ENCODE results near the gene MSRB3.

MSRB3 gene

GRCh38 chr12:65500091-65500900 is 221.8 kb downstream of the MSRB3 start:
- no peaks in the 10 kb centered on the region for H3K9me3 ChIP-seq (ENCODE audit: control insufficient read depth in 2 of 2, low read length in 2 of 2)
- H3K9ac ChIP-seq (ENCODE audit: low read depth in 1 of 2, low read length in 2 of 2) = no peak overlapping the region
- no peaks in the 10 kb centered on the region for H3K36me3 ChIP-seq (ENCODE audit: control insufficient read depth in 2 of 2, insufficient read depth in 2 of 2, low read length in 2 of 2)
- H3K27me3 ChIP-seq (ENCODE audit: control insufficient read depth in 2 of 2, insufficient read depth in 2 of 2, low read length in 2 of 2) = no peaks in the 10 kb centered on the region
- no peaks in the 10 kb centered on the region for H3K4me1 ChIP-seq (ENCODE audit: control insufficient read depth in 2 of 2, insufficient read depth in 2 of 2, low read length in 2 of 2)
- no peak overlapping the region for H3K4me3 ChIP-seq (ENCODE audit: low read length in 2 of 2)
- H3K27ac ChIP-seq (ENCODE audit: low read depth in 2 of 2, low read length in 2 of 2) = no peak overlapping the region

- H3K27ac ChIP-seq (ENCODE audit: low read depth in 2 of 2, low read length in 2 of 2) = no peak overlapping the region
- no peak overlapping the region for H3K4me3 ChIP-seq (ENCODE audit: low read length in 2 of 2)
- no peaks in the 10 kb centered on the region for H3K9me3 ChIP-seq (ENCODE audit: control insufficient read depth in 2 of 2, low read length in 2 of 2)
- no peaks in the 10 kb centered on the region for H3K36me3 ChIP-seq (ENCODE audit: control insufficient read depth in 2 of 2, insufficient read depth in 2 of 2, low read length in 2 of 2)
- H3K9ac ChIP-seq (ENCODE audit: low read depth in 1 of 2, low read length in 2 of 2) = no peak overlapping the region
- no peaks in the 10 kb centered on the region for H3K4me1 ChIP-seq (ENCODE audit: control insufficient read depth in 2 of 2, insufficient read depth in 2 of 2, low read length in 2 of 2)
- H3K27me3 ChIP-seq (ENCODE audit: control insufficient read depth in 2 of 2, insufficient read depth in 2 of 2, low read length in 2 of 2) = no peaks in the 10 kb centered on the region
Observed at GRCh38 chr12:65501093-65501621, 222.7 kb downstream of the MSRB3 start.

GRCh38 chr12:65501935-65502334 is 223.5 kb downstream of the MSRB3 start:
- no peaks in the 10 kb centered on the region for H3K36me3 ChIP-seq (ENCODE audit: control insufficient read depth in 2 of 2, insufficient read depth in 2 of 2, low read length in 2 of 2)
- no peaks in the 10 kb centered on the region for H3K9me3 ChIP-seq (ENCODE audit: control insufficient read depth in 2 of 2, low read length in 2 of 2)
- no peak overlapping the region for H3K27ac ChIP-seq (ENCODE audit: low read depth in 2 of 2, low read length in 2 of 2)
- H3K4me3 ChIP-seq (ENCODE audit: low read length in 2 of 2) = no peak overlapping the region
- no peaks in the 10 kb centered on the region for H3K4me1 ChIP-seq (ENCODE audit: control insufficient read depth in 2 of 2, insufficient read depth in 2 of 2, low read length in 2 of 2)
- H3K27me3 ChIP-seq (ENCODE audit: control insufficient read depth in 2 of 2, insufficient read depth in 2 of 2, low read length in 2 of 2) = no peaks in the 10 kb centered on the region
- H3K9ac ChIP-seq (ENCODE audit: low read depth in 1 of 2, low read length in 2 of 2) = no peak overlapping the region

GRCh38 chr12:65504417-65504816 is 225.9 kb downstream of the MSRB3 start:
- no peak overlapping the region for H3K9ac ChIP-seq (ENCODE audit: low read depth in 1 of 2, low read length in 2 of 2)
- no peaks in the 10 kb centered on the region for H3K36me3 ChIP-seq (ENCODE audit: control insufficient read depth in 2 of 2, insufficient read depth in 2 of 2, low read length in 2 of 2)
- no peak overlapping the region for H3K4me3 ChIP-seq (ENCODE audit: low read length in 2 of 2)

GRCh38 chr12:65505386-65506121 is 227.1 kb downstream of the MSRB3 start:
- Histone ChIP-seq H3K4me1 (ENCODE audit: control insufficient read depth in 2 of 2, insufficient read depth in 2 of 2, low read length in 2 of 2) (no peaks in the 10 kb centered on the region), H3K27me3 (ENCODE audit: control insufficient read depth in 2 of 2, insufficient read depth in 2 of 2, low read length in 2 of 2) (no peaks in the 10 kb centered on the region), H3K36me3 (ENCODE audit: control insufficient read depth in 2 of 2, insufficient read depth in 2 of 2, low read length in 2 of 2) (no peaks in the 10 kb centered on the region), H3K27ac (ENCODE audit: low read depth in 2 of 2, low read length in 2 of 2) (no peak overlapping the region), H3K9me3 (ENCODE audit: control insufficient read depth in 2 of 2, low read length in 2 of 2) (no peaks in the 10 kb centered on the region), H3K4me3 (ENCODE audit: low read length in 2 of 2) (no peak overlapping the region), H3K9ac (ENCODE audit: low read depth in 1 of 2, low read length in 2 of 2) (no peak overlapping the region)

More at GRCh38 chr12:65504417-65504816, 225.9 kb downstream of the MSRB3 start:
- Histone ChIP-seq H3K27ac (ENCODE audit: low read depth in 2 of 2, low read length in 2 of 2) (no peak overlapping the region), H3K9me3 (ENCODE audit: control insufficient read depth in 2 of 2, low read length in 2 of 2) (no peaks in the 10 kb centered on the region), H3K27me3 (ENCODE audit: control insufficient read depth in 2 of 2, insufficient read depth in 2 of 2, low read length in 2 of 2) (no peaks in the 10 kb centered on the region), H3K4me1 (ENCODE audit: control insufficient read depth in 2 of 2, insufficient read depth in 2 of 2, low read length in 2 of 2) (no peaks in the 10 kb centered on the region)

GRCh38 chr12:65508276-65509035 is 230.0 kb downstream of the MSRB3 start:
- Histone ChIP-seq H3K4me1 (ENCODE audit: control insufficient read depth in 2 of 2, insufficient read depth in 2 of 2, low read length in 2 of 2) (no peaks in the 10 kb centered on the region), H3K4me3 (ENCODE audit: low read length in 2 of 2) (no peak overlapping the region), H3K9me3 (ENCODE audit: control insufficient read depth in 2 of 2, low read length in 2 of 2) (no peaks in the 10 kb centered on the region), H3K9ac (ENCODE audit: low read depth in 1 of 2, low read length in 2 of 2) (no peak overlapping the region), H3K27me3 (ENCODE audit: control insufficient read depth in 2 of 2, insufficient read depth in 2 of 2, low read length in 2 of 2) (no peaks in the 10 kb centered on the region), H3K36me3 (ENCODE audit: control insufficient read depth in 2 of 2, insufficient read depth in 2 of 2, low read length in 2 of 2) (no peaks in the 10 kb centered on the region), H3K27ac (ENCODE audit: low read depth in 2 of 2, low read length in 2 of 2) (no peak overlapping the region)

- Histone ChIP-seq H3K27me3 (ENCODE audit: control insufficient read depth in 2 of 2, insufficient read depth in 2 of 2, low read length in 2 of 2) (no peaks in the 10 kb centered on the region), H3K9me3 (ENCODE audit: control insufficient read depth in 2 of 2, low read length in 2 of 2) (no peaks in the 10 kb centered on the region), H3K27ac (ENCODE audit: low read depth in 2 of 2, low read length in 2 of 2) (no peak overlapping the region), H3K4me3 (ENCODE audit: low read length in 2 of 2) (no peak overlapping the region), H3K4me1 (ENCODE audit: control insufficient read depth in 2 of 2, insufficient read depth in 2 of 2, low read length in 2 of 2) (no peaks in the 10 kb centered on the region), H3K36me3 (ENCODE audit: control insufficient read depth in 2 of 2, insufficient read depth in 2 of 2, low read length in 2 of 2) (no peaks in the 10 kb centered on the region), H3K9ac (ENCODE audit: low read depth in 1 of 2, low read length in 2 of 2) (no peak overlapping the region)
Observed at GRCh38 chr12:65510007-65510406, 231.5 kb downstream of the MSRB3 start.

- H3K27ac ChIP-seq (ENCODE audit: low read depth in 2 of 2, low read length in 2 of 2) = no peak overlapping the region
- no peaks in the 10 kb centered on the region for H3K9me3 ChIP-seq (ENCODE audit: control insufficient read depth in 2 of 2, low read length in 2 of 2)
- H3K36me3 ChIP-seq (ENCODE audit: control insufficient read depth in 2 of 2, insufficient read depth in 2 of 2, low read length in 2 of 2) = no peaks in the 10 kb centered on the region
- H3K27me3 ChIP-seq (ENCODE audit: control insufficient read depth in 2 of 2, insufficient read depth in 2 of 2, low read length in 2 of 2) = no peaks in the 10 kb centered on the region
- no peaks in the 10 kb centered on the region for H3K4me1 ChIP-seq (ENCODE audit: control insufficient read depth in 2 of 2, insufficient read depth in 2 of 2, low read length in 2 of 2)
- no peak overlapping the region for H3K9ac ChIP-seq (ENCODE audit: low read depth in 1 of 2, low read length in 2 of 2)
- no peak overlapping the region for H3K4me3 ChIP-seq (ENCODE audit: low read length in 2 of 2)
Observed at GRCh38 chr12:65510584-65511050, 232.1 kb downstream of the MSRB3 start.

- H3K36me3 ChIP-seq (ENCODE audit: control insufficient read depth in 2 of 2, insufficient read depth in 2 of 2, low read length in 2 of 2) = no peaks in the 10 kb centered on the region
- H3K9ac ChIP-seq (ENCODE audit: low read depth in 1 of 2, low read length in 2 of 2) = no peak overlapping the region
- no peaks in the 10 kb centered on the region for H3K27me3 ChIP-seq (ENCODE audit: control insufficient read depth in 2 of 2, insufficient read depth in 2 of 2, low read length in 2 of 2)
- no peaks in the 10 kb centered on the region for H3K9me3 ChIP-seq (ENCODE audit: control insufficient read depth in 2 of 2, low read length in 2 of 2)
- H3K4me3 ChIP-seq (ENCODE audit: low read length in 2 of 2) = no peak overlapping the region
- no peaks in the 10 kb centered on the region for H3K4me1 ChIP-seq (ENCODE audit: control insufficient read depth in 2 of 2, insufficient read depth in 2 of 2, low read length in 2 of 2)
- no peak overlapping the region for H3K27ac ChIP-seq (ENCODE audit: low read depth in 2 of 2, low read length in 2 of 2)
Observed at GRCh38 chr12:65511134-65511834, 232.8 kb downstream of the MSRB3 start.
